SHP77 (cell line): ENCODE results near the gene CYP46A1.

Experiments
- DNase-seq, 2 experiments: peaks; one replicate each; lab custom pipeline; 2025; lab: John Stamatoyannopoulos, UW

Gene CYP46A1

DNA sequence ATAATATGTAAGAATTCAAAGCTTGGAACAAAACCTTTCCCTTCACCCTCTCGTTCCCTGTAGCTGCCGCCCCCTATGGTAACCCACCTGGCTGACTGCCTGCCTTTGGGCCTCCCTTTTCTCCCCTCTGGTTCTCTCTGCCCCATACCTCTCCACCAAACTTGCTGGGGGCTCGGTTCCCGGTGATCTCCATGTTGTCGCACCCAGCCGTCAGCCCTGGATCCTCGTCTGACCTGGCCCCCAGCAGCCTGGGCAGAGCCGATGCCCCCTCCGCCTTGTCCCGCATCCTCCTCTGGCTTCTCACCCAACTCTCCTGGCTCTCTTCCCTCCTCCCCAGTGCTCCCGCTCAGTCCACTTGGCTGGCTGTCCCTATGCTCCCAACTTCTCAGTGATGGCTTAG lies 4.5 kb downstream of the CYP46A1 start:
- DNase-seq = no peak

DNA sequence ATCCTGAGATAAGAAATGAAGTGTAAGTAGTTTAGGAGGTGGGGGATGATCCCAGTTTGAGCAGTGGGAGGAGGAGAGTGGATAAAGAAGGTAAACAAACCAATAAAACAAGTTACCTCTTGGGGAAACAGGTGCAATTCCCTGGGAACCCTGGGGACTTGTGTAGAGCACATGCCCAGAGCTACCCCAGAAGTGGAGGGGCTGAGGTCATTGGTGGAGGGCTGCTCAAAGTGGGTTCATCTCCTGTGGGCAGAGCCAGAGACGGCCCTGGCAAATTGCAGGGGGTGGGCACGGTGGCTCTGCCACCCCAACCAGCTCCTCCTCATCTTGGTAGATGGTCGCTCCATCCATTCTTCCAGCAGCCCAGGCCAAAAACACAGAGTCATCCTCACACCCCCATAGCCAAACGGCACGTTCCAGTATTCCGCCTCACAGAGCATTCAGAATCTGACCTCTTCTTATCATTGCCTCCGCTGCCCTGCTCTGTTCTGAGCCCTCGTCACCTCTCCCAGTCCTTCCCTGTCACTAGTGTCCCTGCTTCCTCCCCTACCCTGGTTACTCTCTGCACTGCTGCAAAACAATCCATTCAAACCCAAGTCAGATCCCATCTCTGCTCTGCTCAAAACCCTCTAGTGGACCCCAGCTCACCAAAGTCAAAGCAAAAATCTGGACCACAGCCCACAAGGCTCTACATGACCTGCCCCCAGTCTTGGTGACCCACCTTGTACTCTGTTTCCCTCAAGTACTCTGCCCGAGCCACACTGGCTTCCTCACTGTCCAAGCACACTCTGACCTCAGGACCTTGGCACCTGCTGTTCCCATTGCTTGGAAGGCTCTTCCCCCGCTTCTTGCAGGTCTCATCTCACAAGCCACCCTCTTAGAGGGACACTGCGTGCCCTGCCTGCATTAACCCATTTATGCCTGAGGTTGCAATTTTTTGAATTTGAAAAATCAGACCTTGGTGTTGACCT lies 5.5 kb downstream of the CYP46A1 start:
- DNase-seq = no peak

DNA sequence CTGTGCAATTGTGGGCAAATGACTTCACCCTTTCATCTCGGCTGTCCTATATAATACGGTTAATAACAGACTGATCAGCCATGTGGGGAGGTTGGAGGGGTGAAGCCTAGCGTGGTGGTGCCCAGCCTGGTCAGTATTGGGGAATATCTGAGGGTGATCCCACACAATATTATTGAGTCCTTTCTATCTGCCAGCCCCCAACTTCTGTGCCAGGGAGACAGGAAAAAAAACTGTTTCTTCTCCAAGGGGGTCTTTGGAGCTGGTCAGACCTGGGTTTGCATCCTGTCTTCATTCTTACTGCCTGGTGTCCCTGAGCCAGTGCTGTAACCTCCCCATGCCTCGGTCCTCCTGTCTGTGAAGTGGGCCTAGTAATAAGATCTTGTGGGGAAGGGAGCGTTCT lies 6.5 kb downstream of the CYP46A1 start:
- no peak for DNase-seq

DNA sequence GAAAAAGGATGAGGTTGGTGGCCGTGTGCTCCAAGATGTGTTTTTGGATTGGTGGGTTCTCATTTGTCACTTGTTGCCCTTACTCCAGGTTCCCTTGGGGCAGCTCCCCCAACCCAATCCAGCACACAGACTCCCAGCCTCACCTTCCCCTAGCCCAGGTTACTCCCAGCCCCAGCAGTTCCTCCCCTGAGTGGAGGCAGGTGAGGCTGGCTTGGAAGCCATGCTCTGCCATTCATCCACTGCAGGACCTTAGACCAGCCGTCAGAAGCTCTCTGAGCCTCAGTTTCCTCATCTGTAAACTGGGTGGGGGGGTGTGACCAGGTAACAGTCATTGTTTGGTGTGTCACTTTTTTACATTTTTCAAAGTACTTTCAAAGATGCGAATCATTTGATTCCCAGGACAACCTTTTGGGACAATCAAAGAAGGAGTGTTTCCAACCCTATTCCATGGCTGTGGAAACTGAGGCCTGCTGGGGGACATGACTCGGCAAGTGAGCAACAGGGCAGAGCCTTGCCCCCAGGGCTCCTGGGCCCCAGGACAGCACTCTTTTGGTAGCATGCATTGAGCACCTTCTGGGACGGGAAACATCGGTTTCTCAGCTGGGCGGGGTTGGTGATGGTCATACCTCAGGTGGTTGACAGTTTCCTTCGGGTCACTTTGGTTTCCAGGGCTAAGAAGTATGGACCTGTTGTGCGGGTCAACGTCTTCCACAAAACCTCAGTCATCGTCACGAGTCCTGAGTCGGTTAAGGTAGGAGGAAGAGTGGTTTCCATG lies 7.2 kb downstream of the CYP46A1 start:
- DNase-seq = no peak

DNA sequence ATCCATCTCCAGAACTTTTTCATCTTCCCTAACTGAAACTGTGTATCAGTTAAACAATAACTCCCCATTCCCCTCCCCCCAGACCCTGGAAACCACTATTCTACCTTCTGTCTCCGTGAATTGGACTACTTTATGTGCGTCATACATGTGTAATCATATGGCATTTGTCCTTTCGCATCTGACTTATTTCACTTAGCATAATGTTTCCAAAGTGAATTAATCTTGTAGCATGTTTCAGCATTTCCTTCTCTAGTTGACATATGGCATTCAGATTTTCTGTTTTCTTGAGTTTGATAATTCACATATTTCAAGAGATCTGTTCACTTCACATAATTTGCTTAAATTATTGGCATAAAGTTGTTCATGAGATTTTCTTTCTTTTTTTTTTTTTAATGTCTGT lies 9.8 kb downstream of the CYP46A1 start:
- DNase-seq = no peak

DNA sequence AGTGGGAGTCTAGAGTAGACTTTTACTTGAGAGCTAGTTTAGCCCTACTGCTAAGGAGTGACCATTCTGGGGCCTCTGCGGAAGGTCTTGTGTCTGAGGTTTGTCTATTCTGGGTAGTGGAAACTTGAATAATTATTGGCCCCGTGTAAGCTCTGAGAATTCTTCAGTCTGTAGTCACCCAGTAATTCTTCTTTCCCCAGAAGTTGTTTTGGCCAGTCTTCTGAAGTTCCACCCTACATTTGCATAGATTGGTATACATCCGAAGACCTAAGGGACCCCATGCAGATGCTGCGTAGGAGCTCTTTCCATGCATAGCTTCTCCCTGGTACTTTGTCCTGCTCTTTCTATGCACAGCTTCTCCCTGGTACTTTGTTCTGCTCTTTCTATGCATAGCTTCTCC lies 12.8 kb downstream of the CYP46A1 start:
- DNase-seq = no peak

DNA sequence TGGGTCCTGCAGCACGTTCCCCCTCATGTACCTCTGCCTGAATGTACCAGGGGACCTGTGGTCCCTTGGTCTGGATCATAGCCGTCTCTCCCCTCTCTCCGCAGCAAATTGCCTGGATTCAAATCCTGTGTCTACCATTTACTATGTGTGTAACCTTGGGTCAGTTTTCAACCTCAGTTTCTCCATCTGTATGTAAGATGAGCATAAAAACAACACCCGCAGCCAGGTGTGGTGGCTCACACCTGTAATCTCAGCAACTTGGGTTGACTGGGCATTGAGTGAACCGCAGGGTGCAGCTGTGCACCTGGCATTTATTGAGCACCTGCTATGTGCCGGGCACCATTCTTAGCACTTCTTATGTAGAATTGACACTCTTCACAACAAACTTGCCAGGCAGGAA lies 14.1 kb downstream of the CYP46A1 start:
- DNase-seq = no peak

DNA sequence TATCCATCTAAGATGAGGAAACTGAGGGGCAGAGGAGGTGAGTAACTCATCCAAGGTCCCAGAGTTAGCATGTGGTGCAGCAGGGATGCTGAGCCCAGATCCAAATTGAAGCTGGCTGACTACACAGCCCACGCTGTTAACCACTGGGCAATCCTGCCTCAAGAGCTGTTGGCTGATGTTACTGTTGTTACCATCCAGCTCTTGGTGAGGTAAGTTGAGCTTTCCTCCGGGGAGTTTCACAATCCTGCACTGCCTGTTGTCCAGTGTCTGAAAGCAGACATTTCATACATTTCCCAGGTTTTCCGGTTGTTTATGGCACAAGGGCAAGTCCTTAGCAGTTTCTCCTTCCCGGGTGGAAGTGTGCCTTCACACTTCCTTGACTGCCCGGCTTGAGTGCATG lies 14.5 kb downstream of the CYP46A1 start:
- no peak for DNase-seq

DNA sequence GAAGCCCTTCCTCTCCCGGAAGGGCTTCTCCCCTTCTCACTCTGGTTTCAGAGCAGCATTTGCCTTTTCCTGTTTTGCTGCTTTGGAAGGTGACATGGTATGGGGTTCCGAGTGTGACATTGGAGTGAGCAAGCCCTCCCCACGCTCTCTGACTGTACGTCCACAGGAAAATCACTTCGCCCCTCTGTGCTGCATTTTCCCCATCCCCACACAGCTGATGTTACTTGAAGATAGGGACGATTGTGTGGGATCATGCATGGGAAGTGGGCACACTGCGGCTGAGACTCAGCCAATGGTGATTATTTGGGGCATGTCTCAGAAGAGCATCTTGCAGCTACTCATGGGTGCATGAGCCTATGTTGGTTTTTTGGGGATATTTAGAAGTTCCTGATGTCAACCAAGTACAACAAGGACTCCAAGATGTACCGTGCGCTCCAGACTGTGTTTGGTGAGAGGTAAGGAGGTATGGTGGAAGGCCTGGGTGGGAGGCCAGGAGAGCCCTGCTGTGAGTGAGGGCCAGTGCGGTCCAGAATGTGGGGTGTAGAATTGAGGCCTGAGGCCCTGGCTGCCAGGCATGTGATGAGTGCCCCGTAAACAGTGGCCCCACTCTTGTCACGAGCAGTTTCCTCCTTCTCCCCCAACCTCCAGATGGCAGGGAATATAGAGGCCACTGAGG lies 15.1 kb downstream of the CYP46A1 start:
- DNase-seq = no peak

DNA sequence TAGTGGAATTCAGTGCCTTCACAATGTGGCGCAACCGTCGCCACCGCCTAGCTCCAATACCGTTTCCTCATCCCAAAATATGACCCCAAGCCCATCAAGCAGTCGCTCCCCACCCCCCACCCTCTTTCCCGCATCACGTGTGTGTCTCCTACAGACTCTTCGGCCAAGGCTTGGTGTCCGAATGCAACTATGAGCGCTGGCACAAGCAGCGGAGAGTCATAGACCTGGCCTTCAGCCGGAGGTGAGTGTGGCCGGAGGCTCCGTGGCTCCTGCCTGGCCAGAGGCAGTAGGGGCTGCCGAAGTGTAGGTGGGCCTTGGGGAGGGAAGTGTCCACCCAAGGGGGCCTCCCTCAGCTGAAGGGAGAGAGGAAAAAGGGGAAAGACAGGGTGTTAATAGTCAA lies 15.8 kb downstream of the CYP46A1 start:
- DNase-seq = no peak

DNA sequence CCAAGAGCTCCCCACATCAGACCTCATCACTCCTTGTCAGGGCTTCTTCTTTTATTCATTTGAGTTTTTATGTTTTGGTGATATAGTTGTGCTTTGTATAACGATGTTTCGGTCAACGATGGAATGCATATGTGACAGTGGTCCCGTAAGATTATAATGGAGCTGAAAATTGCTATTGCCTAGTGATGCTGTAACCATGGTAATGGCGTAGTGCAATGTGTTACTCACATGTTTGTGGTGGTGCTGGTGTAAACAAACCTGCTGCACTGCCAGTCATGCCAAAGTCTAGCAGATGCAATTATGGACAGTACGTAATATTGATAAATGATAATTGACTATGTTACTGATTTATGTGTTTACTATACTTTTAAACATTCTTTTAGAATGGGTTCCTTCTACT lies 16.3 kb downstream of the CYP46A1 start:
- DNase-seq = no peak

DNA sequence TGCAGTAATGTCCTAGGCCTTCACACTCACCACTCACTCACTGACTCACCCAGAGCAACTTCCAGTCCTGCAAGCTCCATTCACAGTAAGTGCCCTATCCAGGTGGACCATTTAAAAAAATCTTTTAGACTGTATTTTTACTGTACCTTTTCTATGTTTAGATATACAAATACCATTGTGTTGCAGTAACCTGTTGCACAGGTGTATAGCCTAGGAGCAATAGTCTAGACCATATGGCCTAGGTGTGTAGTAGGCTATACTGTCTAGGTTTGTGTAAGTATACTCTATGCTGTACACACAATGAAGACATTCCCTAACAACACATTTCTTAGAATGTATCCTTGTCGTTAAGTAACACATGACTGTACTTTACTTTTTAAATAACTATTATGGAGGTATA lies 17.2 kb downstream of the CYP46A1 start:
- DNase-seq = no peak

DNA sequence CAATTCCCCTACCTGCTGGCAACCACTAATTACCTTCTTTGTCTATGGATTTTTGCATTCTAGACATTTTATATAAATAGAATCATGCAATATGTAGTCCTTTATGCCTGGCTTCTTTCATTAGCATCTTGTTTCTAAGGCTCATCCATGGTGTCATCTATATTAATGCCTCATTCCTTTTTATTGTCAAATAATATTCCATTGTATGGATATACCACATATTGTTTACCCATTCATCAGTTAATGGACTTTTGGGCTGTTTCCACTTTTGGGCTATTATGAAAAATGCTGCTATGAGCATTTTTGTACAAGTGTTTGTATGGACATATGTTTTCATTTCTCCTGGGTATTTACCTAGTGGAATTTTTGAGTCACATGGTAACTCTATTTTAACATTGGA lies 18.0 kb downstream of the CYP46A1 start:
- no peak for DNase-seq

DNA sequence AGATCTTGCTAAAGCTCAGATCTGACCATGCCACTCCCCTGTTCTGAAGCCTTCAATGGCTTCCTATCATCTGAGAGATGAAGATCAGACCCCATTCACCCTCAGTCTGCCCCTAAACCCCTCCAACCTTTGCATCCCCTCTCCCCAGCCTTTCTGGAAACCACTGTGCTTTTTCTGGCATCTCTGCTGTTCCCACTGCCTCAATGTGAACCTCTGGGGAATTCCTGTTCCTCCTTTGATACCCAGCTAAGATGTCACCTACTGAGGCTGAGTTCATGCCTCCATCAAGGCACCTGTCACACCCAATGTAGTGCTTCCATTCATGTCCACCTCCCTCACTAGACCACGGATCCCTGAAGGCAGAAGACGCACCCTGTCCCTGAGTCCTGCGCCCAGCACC lies 19.3 kb downstream of the CYP46A1 start:
- no peak for DNase-seq

DNA sequence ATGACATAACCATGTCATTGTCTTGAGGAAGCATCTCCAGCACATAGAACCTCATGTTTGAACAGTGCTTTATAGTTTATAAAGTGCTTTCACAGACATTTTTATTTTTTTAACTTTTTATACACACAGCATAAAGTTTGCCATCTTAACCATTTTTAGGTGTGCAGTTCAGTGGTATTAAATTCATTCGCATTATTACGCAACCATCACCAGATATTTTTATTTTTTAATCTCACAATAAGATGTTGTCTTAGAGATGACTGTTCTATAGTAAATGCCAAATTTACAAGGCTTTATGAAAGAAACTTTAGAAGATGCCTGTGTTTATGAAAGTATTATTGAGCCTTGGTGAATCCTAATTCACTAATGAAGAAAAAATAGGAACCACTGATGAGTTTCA lies 19.9 kb downstream of the CYP46A1 start:
- DNase-seq = no peak

DNA sequence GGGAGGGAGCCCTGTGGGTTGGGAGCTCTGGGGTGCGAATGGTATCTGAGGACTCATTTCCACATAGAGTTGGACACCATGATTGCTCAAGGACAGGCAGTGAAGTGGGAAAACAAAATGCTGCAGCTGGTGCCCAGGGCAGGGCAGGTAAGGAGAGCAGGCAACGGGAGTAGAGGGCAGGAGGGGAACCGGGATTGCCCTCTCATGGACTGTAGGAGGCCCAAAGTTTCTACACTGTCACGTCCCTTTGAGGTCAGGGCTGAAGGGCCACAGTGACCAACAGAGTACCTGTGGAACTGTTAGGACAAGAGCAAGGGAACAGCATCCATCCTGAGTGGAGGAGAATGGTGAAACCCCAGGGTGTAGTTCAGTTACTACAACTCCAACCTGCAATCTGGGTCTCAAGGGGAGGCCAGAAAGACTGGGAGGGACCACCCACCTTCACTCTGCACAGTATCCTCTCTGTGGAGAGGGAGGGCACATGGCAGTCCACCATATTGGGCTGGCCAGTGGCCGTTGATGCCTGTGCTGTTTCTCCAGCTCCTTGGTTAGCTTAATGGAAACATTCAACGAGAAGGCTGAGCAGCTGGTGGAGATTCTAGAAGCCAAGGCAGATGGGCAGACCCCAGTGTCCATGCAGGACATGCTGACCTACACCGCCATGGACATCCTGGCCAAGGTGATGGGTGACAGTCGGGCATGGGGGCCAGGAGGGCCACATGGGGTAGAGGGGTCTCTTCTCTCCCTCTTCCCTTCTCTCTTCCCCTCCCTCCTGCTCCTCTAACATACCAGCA lies 22.2 kb downstream of the CYP46A1 start:
- DNase-seq = no peak

DNA sequence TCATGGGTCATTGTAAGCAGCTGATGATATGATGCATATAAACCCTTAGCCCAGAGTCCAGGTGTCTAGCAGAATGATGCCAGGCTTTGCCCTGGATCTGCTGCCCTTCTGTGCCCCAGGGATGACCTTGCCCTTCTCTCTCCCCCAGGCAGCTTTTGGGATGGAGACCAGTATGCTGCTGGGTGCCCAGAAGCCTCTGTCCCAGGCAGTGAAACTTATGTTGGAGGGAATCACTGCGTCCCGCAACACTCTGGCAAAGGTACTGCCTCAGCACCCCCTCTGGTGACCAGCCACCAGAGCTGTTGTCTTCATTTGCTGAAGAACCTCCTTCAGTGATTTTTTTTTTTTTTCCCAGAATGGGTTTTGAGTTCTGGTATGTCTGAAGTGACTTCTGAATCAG lies 23.3 kb downstream of the CYP46A1 start:
- no peak for DNase-seq

DNA sequence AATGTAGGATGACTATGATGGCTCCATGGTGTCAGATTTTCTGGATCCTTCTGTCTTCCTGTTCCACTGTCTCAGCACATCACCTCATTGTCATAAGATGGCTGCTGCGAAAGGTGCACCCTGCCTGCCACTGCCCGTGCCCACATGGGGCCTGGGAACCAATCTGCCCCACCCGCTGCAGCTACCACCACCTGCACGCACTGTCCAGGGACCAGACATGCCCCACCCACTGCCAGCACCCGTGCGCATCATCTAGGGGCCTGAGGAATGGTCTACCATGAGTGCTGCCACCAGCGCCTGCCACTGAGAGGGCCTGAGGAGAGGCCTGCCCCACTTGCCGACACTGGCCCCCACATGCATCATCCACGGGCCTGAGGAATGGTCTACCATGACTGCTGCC lies 23.8 kb downstream of the CYP46A1 start:
- no peak for DNase-seq

DNA sequence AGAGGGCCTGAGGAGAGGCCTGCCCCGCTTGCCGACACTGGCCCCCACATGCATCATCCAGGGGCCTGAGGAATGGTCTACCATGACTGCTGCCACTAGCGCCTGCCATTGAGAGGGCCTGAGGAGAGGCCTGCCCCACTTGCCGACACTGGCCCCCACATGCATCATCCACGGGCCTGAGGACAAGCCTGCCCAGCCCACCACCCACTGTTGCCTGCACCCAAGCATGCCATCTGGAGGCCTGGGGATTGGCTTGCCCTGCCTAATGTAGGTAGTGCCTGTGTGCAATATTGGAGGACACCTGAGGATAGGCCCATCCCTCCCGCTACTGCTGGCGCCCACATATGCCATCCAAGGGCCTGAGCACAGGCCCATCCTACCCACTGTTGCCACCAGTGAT lies 24.4 kb downstream of the CYP46A1 start:
- DNase-seq = no peak

DNA sequence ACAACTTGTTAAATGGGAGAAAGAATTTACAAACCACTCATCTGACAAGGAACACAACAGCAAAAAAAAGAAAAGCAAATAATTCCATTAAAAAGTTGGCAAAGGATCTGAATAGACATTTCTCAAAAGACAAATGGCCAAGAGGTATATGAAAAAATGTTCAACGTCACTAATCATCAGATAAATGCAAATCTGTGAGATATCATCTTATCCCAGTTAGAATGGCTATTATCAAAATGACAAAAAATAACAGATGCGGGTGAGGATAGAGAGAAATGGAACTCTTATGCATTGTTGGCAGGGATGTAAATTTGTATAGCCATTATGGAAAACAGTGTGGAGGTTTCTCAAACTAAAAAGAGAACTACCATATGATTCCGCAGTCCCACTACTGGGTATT lies 29.9 kb downstream of the CYP46A1 start:
- no peak for DNase-seq

DNA sequence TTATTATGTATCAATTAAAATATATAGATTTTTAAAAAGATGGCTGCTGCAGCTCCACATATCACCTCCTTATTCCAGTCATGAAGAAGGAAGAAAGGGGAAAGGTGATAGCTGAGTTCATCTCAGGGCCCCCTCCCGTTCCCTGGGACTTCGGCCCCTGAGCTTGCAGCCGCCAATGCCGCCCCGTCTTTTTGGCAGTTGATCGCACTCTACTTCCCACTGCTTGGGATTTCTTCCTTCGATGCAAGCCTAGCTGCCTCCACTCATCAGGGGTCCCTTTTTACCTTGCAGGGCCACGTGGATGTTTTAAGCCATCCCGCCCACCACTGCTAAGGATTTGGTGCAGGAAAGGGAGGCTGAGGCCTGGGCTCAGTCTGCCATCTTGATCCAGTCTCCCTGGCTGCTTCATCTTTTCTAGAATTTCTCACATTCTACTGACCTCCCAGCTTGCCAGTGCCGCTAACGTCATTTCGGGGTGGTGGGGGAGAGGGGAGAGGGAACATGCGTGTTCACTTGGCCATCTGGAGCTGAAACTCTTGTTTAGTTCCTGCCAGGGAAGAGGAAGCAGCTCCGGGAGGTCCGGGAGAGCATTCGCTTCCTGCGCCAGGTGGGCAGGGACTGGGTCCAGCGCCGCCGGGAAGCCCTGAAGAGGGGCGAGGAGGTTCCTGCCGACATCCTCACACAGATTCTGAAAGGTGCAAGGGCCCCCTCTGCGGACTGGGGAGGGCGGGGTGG lies 31.3 kb downstream of the CYP46A1 start:
- no peak for DNase-seq
